HG02973 (cell line): ENCODE measurements around the gene MRPS14.

Source experiments
- ATAC-seq: cut with Tn5 transposase; IDR thresholded peaks from one replicate; pipeline ENCODE4 v1.9.1; 2021; ENCODE audit warnings: moderate library complexity; ENCODE audit not compliant: unreplicated experiment

Gene MRPS14

GRCh38 chr1:174988986-174989385 lies 34.2 kb downstream of the MRPS14 start:
- ATAC-seq: no peak

GRCh38 chr1:174988539-174988938 lies 34.7 kb downstream of the MRPS14 start:
- no peak for ATAC-seq

GRCh38 chr1:174984952-174985351 lies 38.3 kb downstream of the MRPS14 start:
- no peak for ATAC-seq

GRCh38 chr1:174982971-174983689 lies 40.1 kb downstream of the MRPS14 start:
- no peak for ATAC-seq

- no peak for ATAC-seq
Measured at GRCh38 chr1:174976436-174977108, 46.7 kb downstream of the MRPS14 start.

GRCh38 chr1:174975764-174976163 lies 47.5 kb downstream of the MRPS14 start:
- ATAC-seq: no peak

GRCh38 chr1:174974711-174975119 lies 48.5 kb downstream of the MRPS14 start:
- no peak for ATAC-seq

GRCh38 chr1:174971902-174972301 lies 51.3 kb downstream of the MRPS14 start:
- no peak for ATAC-seq

- ATAC-seq: no peak
Measured at GRCh38 chr1:174971466-174971865, 51.8 kb downstream of the MRPS14 start.

GRCh38 chr1:174969977-174970376 lies 53.2 kb downstream of the MRPS14 start:
- no peak for ATAC-seq

- ATAC-seq: peak; percentile 51
Measured at GRCh38 chr1:174968750-174969244, 54.4 kb downstream of the MRPS14 start.

- ATAC-seq: no peak
Measured at GRCh38 chr1:174967845-174968705, 55.1 kb downstream of the MRPS14 start.

- no peak for ATAC-seq
Measured at GRCh38 chr1:174966008-174966572, 57.1 kb downstream of the MRPS14 start.

GRCh38 chr1:174965362-174966007 lies 57.7 kb downstream of the MRPS14 start:
- ATAC-seq: no peak

- no peak for ATAC-seq
Measured at GRCh38 chr1:174964972-174965361, 58.3 kb downstream of the MRPS14 start.

GRCh38 chr1:174964261-174964971 lies 58.8 kb downstream of the MRPS14 start:
- no peak for ATAC-seq

- ATAC-seq: no peak
Measured at GRCh38 chr1:174963529-174964125, 59.6 kb downstream of the MRPS14 start.
